HG02623 (cell line): ENCODE results near the gene RIMS1.

Experiments used
- ATAC-seq: cut with Tn5 transposase; IDR thresholded peaks from one replicate; pipeline ENCODE4 v1.9.1; 2021; ENCODE audit warnings: moderate library complexity; ENCODE audit not compliant: unreplicated experiment

Gene RIMS1

DNA sequence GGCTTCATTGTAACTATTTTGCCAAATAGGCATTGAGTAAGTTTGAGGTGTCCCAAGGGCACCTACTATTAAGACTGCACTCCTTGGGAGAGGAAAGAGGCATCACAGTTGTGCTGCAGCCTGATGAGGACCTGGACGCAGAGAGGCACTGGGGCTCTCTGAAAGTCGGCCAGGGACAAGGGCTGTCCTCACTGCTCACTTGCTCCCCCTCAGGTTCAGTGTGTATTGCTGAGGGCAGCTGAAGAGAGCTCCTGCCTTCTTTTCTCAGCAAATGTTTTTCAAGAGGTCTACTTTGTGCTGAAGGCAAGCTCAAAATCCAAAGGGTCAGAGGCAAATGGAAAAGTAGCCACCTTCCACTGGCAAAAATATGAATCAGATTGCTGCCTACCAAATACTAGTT is 331.8 kb downstream of the RIMS1 start:
- ATAC-seq, result no peak

DNA sequence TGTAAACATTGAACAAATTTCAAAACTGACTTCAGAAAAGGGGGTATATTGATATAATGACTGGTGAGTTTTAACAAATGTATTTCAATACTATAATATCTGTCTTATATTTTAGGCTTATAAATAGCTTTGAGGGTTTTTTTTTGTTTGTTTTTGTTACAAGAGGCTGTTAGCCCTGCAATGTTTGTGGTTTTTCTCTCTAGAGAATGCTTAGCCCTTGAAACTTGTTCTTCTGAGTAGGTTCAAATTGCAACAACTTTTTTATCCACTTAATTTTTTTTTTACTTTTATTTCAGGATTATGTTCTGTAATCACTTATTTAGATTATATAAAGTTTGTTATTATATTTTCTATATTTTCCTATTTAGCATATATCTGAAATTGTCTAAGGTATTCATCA is 333.2 kb downstream of the RIMS1 start:
- no peak for ATAC-seq

GRCh38 chr6:72238021-72238420 is 351.7 kb downstream of the RIMS1 start:
- no peak for ATAC-seq

- ATAC-seq, result no peak
Observed at GRCh38 chr6:72238900-72239299, 352.6 kb downstream of the RIMS1 start.

GRCh38 chr6:72245565-72245964 is 359.2 kb downstream of the RIMS1 start:
- no peak for ATAC-seq

- ATAC-seq, result no peak
Observed at GRCh38 chr6:72246926-72247325, 360.6 kb downstream of the RIMS1 start.

DNA sequence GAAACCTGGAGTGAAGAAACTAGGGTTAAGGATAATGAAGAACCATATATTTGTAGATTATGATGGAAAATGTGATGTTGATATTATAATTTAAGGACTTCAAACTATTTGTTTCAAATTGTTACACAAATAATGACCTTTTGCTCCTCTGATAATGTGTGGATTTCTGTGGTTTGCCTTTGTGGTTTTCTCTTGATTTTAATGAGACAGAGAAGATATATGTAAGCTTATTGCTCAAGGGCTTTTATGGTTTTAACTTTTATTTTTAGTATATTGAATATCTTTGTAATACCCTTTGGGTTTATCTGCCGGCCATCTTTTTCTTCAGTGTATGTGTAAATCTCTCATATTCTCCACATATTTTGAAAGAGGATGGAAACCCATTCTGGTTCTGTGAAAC is 362.3 kb downstream of the RIMS1 start:
- ATAC-seq, result no peak

GRCh38 chr6:72250664-72251063 is 364.3 kb downstream of the RIMS1 start:
- no peak for ATAC-seq

DNA sequence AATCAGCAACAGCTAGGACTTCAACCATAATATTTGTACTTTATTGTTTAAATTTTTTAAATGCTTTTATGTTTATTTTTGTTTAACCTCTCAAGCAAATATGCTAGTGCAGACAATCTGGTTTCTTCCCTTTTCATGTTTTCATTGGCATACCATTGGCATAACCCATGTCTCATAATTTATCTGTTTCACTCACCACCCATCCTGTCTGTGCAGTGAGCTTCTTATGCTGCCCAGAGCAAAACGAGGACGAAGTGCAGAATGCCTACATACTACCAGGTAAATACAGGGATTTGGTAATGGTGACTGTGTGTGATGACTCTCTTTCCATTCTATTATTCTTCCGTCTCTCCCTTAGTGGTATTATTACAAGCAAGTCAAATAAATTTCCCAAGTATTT is 374.1 kb downstream of the RIMS1 start:
- ATAC-seq, result no peak

GRCh38 chr6:72261554-72261953 is 375.2 kb downstream of the RIMS1 start:
- no peak for ATAC-seq

- ATAC-seq, result no peak
Observed at GRCh38 chr6:72262254-72262653, 375.9 kb downstream of the RIMS1 start.

DNA sequence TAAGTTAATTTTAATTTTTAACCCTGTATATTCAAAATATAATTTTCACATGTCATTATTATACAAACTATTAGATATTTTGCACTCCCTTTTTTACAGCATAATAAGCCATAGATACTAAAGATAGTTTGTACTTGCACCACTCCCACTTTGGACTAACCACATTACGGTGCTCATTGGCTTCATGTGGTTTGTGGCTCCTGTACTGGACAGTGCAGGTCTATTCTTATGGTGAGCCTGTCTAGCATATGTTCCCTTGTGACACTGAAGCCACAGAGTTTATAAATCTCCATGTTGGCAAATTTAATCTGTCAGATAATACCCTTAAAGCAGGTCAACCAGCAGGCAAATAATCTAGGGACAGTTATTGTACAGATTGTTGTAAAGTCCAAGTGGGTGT is 381.1 kb downstream of the RIMS1 start:
- no peak for ATAC-seq

DNA sequence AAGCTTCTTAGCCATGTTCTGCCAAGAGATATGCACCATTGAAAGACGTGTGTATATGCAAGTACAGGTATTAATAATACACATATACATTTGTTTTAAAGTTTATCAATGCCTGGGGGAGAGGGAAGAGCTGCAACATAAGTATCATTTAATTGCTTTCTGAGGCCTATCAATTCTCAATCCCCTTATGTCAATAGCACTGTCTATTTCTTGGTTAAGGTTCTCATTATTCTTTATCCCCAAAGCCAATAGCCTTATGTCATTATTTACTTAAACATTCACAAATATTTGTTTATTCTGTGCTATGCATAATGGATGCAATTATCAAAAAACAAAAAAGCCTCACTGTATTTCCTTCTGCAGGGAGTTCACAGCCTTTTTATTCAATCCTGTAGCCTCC is 385.2 kb downstream of the RIMS1 start:
- ATAC-seq, result no peak

DNA sequence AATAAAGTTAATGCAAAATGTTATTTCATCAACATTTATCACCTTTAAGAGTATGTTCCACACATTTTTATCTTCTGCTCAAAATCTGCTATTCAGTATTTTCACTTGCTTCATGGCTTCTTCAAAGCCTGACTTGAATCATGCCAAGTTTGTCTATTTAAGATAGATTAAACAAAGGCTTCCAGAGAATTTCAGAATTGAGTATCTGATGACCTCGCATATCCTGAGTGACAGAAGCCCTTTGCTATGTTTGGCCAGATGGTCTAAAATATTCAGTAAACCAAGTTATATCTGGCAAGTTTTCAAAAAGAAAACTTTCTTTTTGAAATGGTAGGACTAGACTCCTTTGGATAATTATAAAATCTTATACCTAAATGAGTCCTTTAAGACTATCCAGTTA is 386.6 kb downstream of the RIMS1 start:
- no peak for ATAC-seq

DNA sequence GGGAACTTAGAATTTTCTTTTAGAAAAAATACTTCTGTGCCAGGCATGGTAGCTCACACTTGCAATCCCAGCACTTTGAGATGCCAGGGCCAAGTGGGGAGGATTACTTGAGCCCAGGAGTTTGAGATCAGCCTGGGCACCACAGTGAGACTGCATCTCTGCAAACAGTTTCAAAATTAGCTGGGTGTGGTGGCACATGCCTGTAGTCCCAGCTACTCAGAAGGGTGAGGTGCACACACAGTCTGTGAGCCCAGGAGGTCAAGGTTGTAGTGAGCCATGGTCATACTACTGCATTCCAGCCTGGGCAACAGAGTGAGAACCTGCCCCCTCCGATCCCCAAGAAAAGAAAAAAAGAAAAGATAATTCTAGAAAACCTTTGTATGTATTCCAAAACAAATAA is 389.5 kb downstream of the RIMS1 start:
- ATAC-seq, result no peak

GRCh38 chr6:72282201-72282600 is 395.9 kb downstream of the RIMS1 start:
- no peak for ATAC-seq

- no peak for ATAC-seq
Observed at GRCh38 chr6:72283571-72283970, 397.2 kb downstream of the RIMS1 start.

DNA sequence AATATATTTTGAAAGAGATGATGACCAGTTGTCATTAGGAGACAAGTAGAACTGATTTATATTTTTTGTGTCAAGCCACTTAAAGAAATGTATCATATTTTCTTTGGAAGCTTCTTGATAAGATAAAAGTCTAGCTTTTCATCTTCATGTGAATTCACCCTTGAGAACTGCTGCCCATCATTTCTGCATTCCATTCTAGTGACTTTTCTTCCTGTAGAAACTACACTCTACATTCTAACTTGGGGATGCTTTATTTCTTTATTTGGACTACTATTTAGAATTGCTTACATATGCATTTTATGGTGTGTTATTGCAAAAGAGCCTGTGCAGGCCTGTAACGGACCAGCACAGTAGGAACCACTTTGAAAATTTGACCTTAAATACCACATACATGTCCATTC is 400.6 kb downstream of the RIMS1 start:
- no peak for ATAC-seq

DNA sequence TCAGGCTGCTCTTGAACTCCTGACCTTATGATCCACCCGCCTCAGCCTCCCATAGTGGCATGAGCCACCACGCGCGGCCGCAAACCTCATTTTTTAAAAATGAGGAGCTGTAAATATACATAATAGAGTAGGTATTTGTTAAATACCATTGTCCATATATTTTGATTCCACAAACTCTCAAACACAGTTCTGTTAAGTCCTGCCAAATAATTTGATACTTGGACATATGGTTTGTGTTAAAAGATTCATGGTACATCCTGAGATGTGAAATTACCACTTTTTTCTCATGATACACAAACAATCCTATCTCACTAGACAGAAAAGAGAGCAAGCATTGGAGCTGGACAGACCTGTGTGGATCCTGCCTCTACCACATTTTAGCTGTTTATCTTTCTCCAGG is 401.5 kb downstream of the RIMS1 start:
- no peak for ATAC-seq

DNA sequence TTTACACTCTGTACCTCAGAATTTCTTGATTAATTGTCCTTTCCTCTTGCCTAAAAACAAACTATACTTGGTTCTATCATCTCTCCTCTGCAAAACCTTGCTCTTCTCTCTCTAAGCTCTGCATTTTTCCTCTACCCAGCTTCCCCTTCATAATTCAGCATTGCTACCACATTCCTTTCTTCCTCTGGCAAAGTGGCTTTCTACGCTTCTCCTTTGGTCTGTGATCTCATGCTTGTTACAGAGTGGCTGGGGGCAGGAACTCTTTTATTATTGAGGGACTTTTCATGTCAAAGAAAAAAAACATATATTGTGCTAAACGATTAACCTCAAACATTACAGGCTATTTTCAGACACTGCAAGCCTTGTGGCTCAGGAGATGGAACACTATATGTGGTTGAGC is 402.2 kb downstream of the RIMS1 start:
- no peak for ATAC-seq

DNA sequence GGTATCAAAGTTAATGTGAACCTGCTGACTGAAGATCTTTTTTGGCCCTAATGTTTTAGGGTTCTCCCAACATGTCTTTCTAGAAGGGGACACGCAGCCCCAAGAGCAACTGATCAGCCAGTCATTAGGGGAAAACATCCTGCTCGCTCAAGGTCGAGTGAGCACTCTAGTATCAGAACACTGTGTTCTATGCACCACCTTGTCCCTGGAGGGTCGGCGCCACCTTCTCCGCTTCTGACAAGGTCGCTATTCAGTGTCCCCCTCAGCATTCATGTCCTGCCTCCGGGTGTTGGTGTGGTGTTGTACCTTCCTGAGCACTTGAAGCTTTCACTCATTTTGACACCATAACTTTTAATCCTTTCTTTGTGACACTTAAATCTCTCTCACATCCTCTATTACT is 404.3 kb downstream of the RIMS1 start:
- ATAC-seq, result no peak

- no peak for ATAC-seq
Observed at GRCh38 chr6:72296375-72296774, 410.0 kb downstream of the RIMS1 start.

- no peak for ATAC-seq
Observed at GRCh38 chr6:72305971-72306370, 419.6 kb downstream of the RIMS1 start.
